MM.1S (cell line): ENCODE measurements around the gene COL24A1.
"Not testable (repeated sequence)": the region's sequence is repeated elsewhere in the genome, so short reads cannot be mapped to it uniquely, and the experiment has no call there.

Experiments used
- DNase-seq: peaks from one replicate; pipeline ENCODE4 v3.0.0-alpha.2; 2015
- H2AFZ ChIP-seq: fragments of 300-600 bp; sonication (generic); 2 replicates; pipeline ENCODE4 v1.6.0; 2016; ENCODE audit warnings: antibody characterized with exemption, low read length
- H3F3A ChIP-seq: fragments of 300-600 bp; sonication (generic); 2 replicates; pipeline ENCODE4 v1.6.1; 2016; ENCODE audit warnings: mild to moderate bottlenecking, antibody characterized with exemption, low read length, moderate library complexity, mixed read lengths; ENCODE audit not compliant: insufficient read depth
- H3K27ac ChIP-seq: fragments of 300-600 bp; sonication (generic); 2 replicates; pipeline ENCODE4 v1.5.1; 2016; ENCODE audit warnings: mild to moderate bottlenecking, low read length
- H3K27me3 ChIP-seq: fragments of 300-600 bp; sonication (generic); replicated peaks from 2 replicates; pipeline ENCODE4 v1.6.0; 2016; ENCODE audit warnings: low read length; ENCODE audit not compliant: insufficient read depth
- H3K36me3 ChIP-seq: fragments of 300-600 bp; sonication (generic); replicated peaks from 2 replicates; pipeline ENCODE4 v1.6.1; 2016; ENCODE audit warnings: mild to moderate bottlenecking, low read length, mixed read lengths; ENCODE audit not compliant: insufficient read depth
- H3K4me1 ChIP-seq: fragments of 300-600 bp; sonication (generic); 2 replicates; pipeline ENCODE4 v1.6.1; 2016; ENCODE audit warnings: low read length, mixed read lengths
- H3K4me2 ChIP-seq: fragments of 300-600 bp; sonication (generic); 2 replicates; pipeline ENCODE4 v1.6.0; 2016; ENCODE audit warnings: low read depth, low read length
- H3K4me3 ChIP-seq: fragments of 300-600 bp; sonication (generic); 2 replicates; pipeline ENCODE4 v1.5.1; 2016; ENCODE audit warnings: low read length, mixed read lengths
- H3K79me2 ChIP-seq: fragments of 300-600 bp; sonication (generic); 2 replicates; pipeline ENCODE4 v1.6.1; 2016; ENCODE audit warnings: mixed run types, low read length, mixed read lengths
- H3K9ac ChIP-seq: fragments of 300-600 bp; sonication (generic); 2 replicates; pipeline ENCODE4 v1.6.1; 2016; ENCODE audit warnings: low read length, mixed read lengths
- H3K9me2 ChIP-seq: fragments of 300-600 bp; sonication (generic); replicated peaks from 2 replicates; pipeline ENCODE4 v1.6.1; 2016; ENCODE audit warnings: mild to moderate bottlenecking, low read length, mixed read lengths; ENCODE audit not compliant: insufficient read depth
- H3K9me3 ChIP-seq: fragments of 300-600 bp; sonication (generic); replicated peaks from 2 replicates; pipeline ENCODE4 v1.6.1; 2016; ENCODE audit warnings: mild to moderate bottlenecking, low read length, mixed read lengths; ENCODE audit not compliant: insufficient read depth
- H4K20me1 ChIP-seq: fragments of 300-600 bp; sonication (generic); 2 replicates; pipeline ENCODE4 v1.6.1; 2016; ENCODE audit warnings: mild to moderate bottlenecking, low read length, moderate library complexity, mixed read lengths; ENCODE audit not compliant: insufficient read depth
- EZH2 ChIP-seq: fragments of 300-600 bp; sonication (generic); optimal IDR thresholded peaks from 2 replicates; pipeline ENCODE3; 2017; ENCODE audit warnings: low read depth, mild to moderate bottlenecking, antibody characterized with exemption, low read length, mixed read lengths
- EZH2phosphoT487 ChIP-seq: fragments of 300-600 bp; sonication (generic); IDR thresholded peaks from 2 replicates; pipeline ENCODE4 v1.6.1; 2018; ENCODE audit warnings: antibody characterized with exemption, low read length
- TF ChIP-seq, protein P1 (sequence below): fragments of 300-600 bp; sonication (generic); IDR thresholded peaks from 2 replicates; pipeline ENCODE4 v1.5.1; 2016; ENCODE audit warnings: antibody characterized with exemption, low read length, mixed read lengths

Gene COL24A1

DNA sequence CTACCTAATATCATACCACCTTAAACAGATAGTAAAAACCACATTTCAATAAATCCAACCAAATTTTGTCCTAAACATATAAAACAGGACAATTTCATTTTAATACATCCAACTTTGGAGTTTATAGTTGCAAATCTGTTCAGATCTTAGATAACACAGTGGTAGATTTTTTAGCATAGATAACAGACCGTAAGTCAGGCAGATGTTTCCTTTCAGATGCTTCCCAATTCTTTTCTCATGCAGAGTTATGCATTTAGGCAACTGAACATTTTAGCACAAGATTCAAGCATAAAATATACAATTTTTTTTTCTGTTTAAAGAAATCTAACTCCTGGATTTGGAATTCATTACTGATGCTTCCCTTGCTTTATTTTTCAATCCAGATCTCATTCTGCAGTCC, 291.8 kb downstream of the COL24A1 start:
- H3K79me2 ChIP-seq = no peaks in the 10 kb centered on the region
- H3K4me3 ChIP-seq = no peak overlapping the region
- H3K9ac ChIP-seq = no peak overlapping the region
- no peak for DNase-seq
- no peaks in the 10 kb centered on the region for H3K36me3 ChIP-seq
- H2AFZ ChIP-seq = no peak overlapping the region
- H3F3A ChIP-seq = no peaks in the 10 kb centered on the region
- no peaks in the 10 kb centered on the region for H3K9me2 ChIP-seq
- no peak overlapping the region for H3K27ac ChIP-seq
- H3K4me2 ChIP-seq = no peak overlapping the region
- no peaks in the 10 kb centered on the region for H4K20me1 ChIP-seq
- H3K4me1 ChIP-seq = no peaks in the 10 kb centered on the region
- no peaks in the 10 kb centered on the region for H3K27me3 ChIP-seq
- H3K9me3 ChIP-seq = no peaks in the 10 kb centered on the region
- TF ChIP-seq, protein P1, sequence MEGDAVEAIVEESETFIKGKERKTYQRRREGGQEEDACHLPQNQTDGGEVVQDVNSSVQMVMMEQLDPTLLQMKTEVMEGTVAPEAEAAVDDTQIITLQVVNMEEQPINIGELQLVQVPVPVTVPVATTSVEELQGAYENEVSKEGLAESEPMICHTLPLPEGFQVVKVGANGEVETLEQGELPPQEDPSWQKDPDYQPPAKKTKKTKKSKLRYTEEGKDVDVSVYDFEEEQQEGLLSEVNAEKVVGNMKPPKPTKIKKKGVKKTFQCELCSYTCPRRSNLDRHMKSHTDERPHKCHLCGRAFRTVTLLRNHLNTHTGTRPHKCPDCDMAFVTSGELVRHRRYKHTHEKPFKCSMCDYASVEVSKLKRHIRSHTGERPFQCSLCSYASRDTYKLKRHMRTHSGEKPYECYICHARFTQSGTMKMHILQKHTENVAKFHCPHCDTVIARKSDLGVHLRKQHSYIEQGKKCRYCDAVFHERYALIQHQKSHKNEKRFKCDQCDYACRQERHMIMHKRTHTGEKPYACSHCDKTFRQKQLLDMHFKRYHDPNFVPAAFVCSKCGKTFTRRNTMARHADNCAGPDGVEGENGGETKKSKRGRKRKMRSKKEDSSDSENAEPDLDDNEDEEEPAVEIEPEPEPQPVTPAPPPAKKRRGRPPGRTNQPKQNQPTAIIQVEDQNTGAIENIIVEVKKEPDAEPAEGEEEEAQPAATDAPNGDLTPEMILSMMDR = no peak
- TF ChIP-seq EZH2 (no peak), EZH2phosphoT487 (no peak)

DNA sequence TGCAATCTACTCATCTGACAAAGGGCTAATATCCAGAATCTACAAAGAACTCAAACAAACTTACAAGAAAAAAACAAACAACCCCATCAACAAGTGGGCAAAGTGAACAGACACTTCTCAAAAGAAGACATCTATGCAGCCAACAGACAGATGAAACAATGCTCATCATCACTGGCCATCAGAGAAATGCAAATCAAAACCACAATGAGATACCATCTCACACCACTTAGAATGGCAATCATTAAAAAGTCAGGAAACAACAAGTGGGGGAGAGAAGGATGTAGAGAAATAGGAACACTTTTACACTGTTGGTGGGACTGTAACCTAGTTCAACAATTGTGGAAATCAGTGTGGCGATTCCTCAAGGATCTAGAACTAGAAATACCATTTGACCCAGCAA, 292.9 kb downstream of the COL24A1 start:
- not testable (repeated sequence) for H3K4me1 ChIP-seq, H3K4me3 ChIP-seq, H4K20me1 ChIP-seq, H3K4me2 ChIP-seq, H3K36me3 ChIP-seq, H3K9me3 ChIP-seq, H3K9me2 ChIP-seq, H3K27me3 ChIP-seq, H2AFZ ChIP-seq, H3K79me2 ChIP-seq, H3K9ac ChIP-seq, H3F3A ChIP-seq, DNase-seq, H3K27ac ChIP-seq

DNA sequence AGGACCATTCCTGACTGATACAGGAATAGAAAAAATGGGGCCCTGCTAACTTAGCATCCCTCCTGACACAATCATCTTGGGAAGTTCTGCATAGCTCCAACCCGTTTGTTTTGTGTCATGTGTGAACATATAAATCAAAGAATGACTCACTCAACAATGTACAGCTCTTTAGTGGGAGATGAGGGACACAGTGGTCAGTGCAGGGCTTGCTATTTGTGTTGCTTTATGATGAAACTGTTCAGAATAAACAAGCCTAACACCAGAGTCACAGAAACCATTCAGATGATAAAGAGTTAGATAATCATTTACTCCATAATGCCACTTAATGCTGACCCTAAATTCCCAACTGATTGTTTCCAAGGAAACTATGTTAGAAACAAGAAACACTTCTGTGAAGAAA, 294.1 kb downstream of the COL24A1 start:
- Histone ChIP-seq H3K4me2 (no peak overlapping the region), H3K27ac (no peak overlapping the region)

DNA sequence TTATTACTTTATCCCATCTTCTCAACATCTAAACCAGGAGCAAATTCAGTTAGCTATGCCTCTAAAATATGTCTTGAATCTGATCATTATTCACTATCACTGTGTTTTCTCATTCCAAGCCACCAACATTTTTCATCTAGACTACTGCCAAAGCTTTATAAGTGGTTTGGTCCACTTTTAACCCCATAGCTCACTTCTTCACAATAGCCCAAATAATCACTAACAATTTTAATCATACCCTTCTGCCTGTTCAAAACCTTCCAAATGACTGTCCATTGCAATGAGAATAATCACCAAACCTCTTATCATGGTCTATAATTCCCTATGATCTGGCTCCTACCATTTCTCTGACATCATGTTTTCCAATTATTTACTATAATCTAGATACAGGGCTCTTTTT, 298.6 kb downstream of the COL24A1 start:
- H2AFZ ChIP-seq = no peak overlapping the region
- H3K9me3 ChIP-seq = no peaks in the 10 kb centered on the region
- DNase-seq = no peak
- H3K4me3 ChIP-seq = no peak overlapping the region
- no peaks in the 10 kb centered on the region for H3K4me1 ChIP-seq
- no peaks in the 10 kb centered on the region for H3K27me3 ChIP-seq
- H3K9me2 ChIP-seq = no peaks in the 10 kb centered on the region
- H3K4me2 ChIP-seq = no peak overlapping the region
- TF ChIP-seq EZH2 = no peak
- no peak for TF ChIP-seq EZH2phosphoT487
- TF ChIP-seq, protein P1 = no peak
- H3K27ac ChIP-seq = no peak overlapping the region
- H4K20me1 ChIP-seq = no peaks in the 10 kb centered on the region
- no peaks in the 10 kb centered on the region for H3F3A ChIP-seq
- H3K9ac ChIP-seq = no peak overlapping the region
- H3K79me2 ChIP-seq = no peaks in the 10 kb centered on the region
- H3K36me3 ChIP-seq = no peaks in the 10 kb centered on the region

More for the DNA sequence above, 294.1 kb downstream of the COL24A1 start:
- TF ChIP-seq EZH2phosphoT487 (no peak), EZH2 (no peak)
- TF ChIP-seq, protein P1 = no peak
- H3K4me3 ChIP-seq = no peak overlapping the region
- H4K20me1 ChIP-seq = no peaks in the 10 kb centered on the region
- DNase-seq = no peak
- no peaks in the 10 kb centered on the region for H3K27me3 ChIP-seq
- no peaks in the 10 kb centered on the region for H3K9me2 ChIP-seq
- no peaks in the 10 kb centered on the region for H3K36me3 ChIP-seq
- H3K4me1 ChIP-seq = no peaks in the 10 kb centered on the region
- H3K9me3 ChIP-seq = no peaks in the 10 kb centered on the region
- H3K9ac ChIP-seq = no peak overlapping the region
- H3K79me2 ChIP-seq = no peaks in the 10 kb centered on the region
- no peaks in the 10 kb centered on the region for H3F3A ChIP-seq
- no peak overlapping the region for H2AFZ ChIP-seq
